ENCODE data around the gene GNPAT.

GNPAT gene

GRCh38 chr1:231207437-231207836 lies 33.6 kb upstream of the GNPAT start:
- TF ChIP-seq CTCF (conservative IDR thresholded peaks at IDR 0.05) = no peak
- H3K27ac ChIP-seq = no peak overlapping the region

- no peak for TF ChIP-seq CTCF (conservative IDR thresholded peaks at IDR 0.05)
- H3K27ac ChIP-seq = no peak overlapping the region
Observed at GRCh38 chr1:231208980-231209379, 32.0 kb upstream of the GNPAT start.

GRCh38 chr1:231209531-231209930 lies 31.5 kb upstream of the GNPAT start:
- no peak for TF ChIP-seq CTCF (conservative IDR thresholded peaks at IDR 0.05)
- H3K27ac ChIP-seq = no peak overlapping the region

GRCh38 chr1:231210126-231210525 lies 30.9 kb upstream of the GNPAT start:
- H3K27ac ChIP-seq = no peak overlapping the region

GRCh38 chr1:231211005-231211857 lies 29.8 kb upstream of the GNPAT start:
- peak; percentile 93 for TF ChIP-seq CTCF (conservative IDR thresholded peaks at IDR 0.05)
- peak overlapping the region; percentile 77 for H3K27ac ChIP-seq

More at GRCh38 chr1:231210126-231210525, 30.9 kb upstream of the GNPAT start:
- no peak for TF ChIP-seq CTCF (conservative IDR thresholded peaks at IDR 0.05)

- H3K27ac ChIP-seq = peak overlapping the region; percentile 77
Observed at GRCh38 chr1:231212301-231212700, 28.7 kb upstream of the GNPAT start.

GRCh38 chr1:231213831-231214573 lies 27.0 kb upstream of the GNPAT start:
- H3K27ac ChIP-seq = no peak overlapping the region
- TF ChIP-seq CTCF (conservative IDR thresholded peaks at IDR 0.05) = no peak

Data from VCaP (cell line).